Upper lobe of left lung (tissue), 4 donors: ENCODE data around the gene WNT2.

Experiments used
- CTCF ChIP-seq, 6 experiments: fragments of 450-650 bp in 4 of 6; fragments of 200-600 bp in 2 of 6; sonication (generic) in 2 of 6; IDR thresholded peaks; one replicate each; pipeline ENCODE4 v1.5.1; 2016 to 2019; ENCODE audit warnings: antibody characterized with exemption in 6 of 6
- EP300 ChIP-seq, 4 donors: sonication (generic); formaldehyde crosslinking; IDR thresholded peaks; one replicate each; pipeline ENCODE4 v1.5.1; 2017; ENCODE audit warnings: antibody characterized with exemption in 4 of 4, control low read depth in 2 of 4
- POLR2A ChIP-seq, 4 donors: fragments of 450-650 bp; IDR thresholded peaks; one replicate each; pipeline ENCODE4 v1.5.1; 2016 to 2017; ENCODE audit warnings: antibody characterized with exemption in 4 of 4, mild to moderate bottlenecking in 2 of 4

GRCh38 chr7:117269417-117269816 is 53.4 kb downstream of the WNT2 start:
- TF ChIP-seq CTCF (IDR thresholded peaks at IDR 0.05) (no peak), EP300 (IDR thresholded peaks at IDR 0.05) (no peak), POLR2A (IDR thresholded peaks at IDR 0.05) (no peak)
